ENCODE data around the gene LRRN4.

LRRN4 gene

GRCh38 chr20:6053776-6054688, at the start of gene LRRN4:
Gene LRRN4, minus strand, starts transcription at chr20:6054060. Its CDS starts 1,261 bp downstream, at chr20:6052799.
- DNase-seq (ENCODE audit: low read depth, low spot score), result peak; percentile 18
- H3K27ac ChIP-seq, result no peak within 1 kb of the TSS

GRCh38 chr20:6103301-6103700, 49.4 kb upstream of the LRRN4 start:
- DNase-seq (ENCODE audit: low read depth, low spot score), result no peak
- H3K27ac ChIP-seq, result peak overlapping the region; percentile 71

- peak overlapping the region; percentile 71 for H3K27ac ChIP-seq
- DNase-seq (ENCODE audit: low read depth, low spot score), result no peak
Measured at GRCh38 chr20:6101346-6101745, 47.5 kb upstream of the LRRN4 start.

DNA sequence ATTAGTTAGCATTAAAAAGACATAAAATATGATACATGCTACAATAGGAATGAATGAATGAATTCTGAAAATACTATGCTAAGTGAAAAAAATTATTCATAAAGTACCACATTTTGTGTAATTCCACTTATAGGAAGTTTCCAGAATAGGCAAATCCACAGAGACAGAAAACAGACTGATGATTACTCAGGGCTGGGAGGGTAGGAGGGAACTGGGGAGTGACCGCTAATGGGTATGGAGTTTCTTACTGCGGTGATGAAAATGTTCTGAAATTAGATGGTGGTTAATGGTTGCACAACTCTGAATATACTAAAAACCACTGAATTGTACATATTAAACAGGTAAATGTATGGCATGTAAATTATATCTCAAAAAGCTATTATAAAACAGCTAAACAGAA, 46.4 kb upstream of the LRRN4 start:
- peak overlapping the region; percentile 71 for H3K27ac ChIP-seq
- DNase-seq (ENCODE audit: low read depth, low spot score), result no peak

DNA sequence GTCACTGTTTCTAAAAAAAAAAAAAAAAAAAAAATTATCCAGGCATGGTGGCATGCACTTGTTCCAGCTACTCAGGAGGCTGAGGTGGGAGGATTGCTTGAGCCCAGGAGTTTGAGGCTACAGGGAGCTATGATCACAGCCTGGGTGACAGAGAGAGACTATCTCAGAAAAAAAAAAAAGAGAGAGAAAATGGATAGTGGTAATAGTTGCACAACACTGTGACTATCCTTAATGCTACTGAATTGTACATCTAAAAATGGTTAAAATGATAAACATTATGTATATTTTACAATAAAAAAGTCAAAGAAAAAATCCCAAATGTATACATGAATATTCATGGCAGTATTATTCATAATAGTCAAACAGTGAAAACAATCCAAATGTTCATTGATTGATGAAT, 46.0 kb upstream of the LRRN4 start:
- peak overlapping the region; percentile 71 for H3K27ac ChIP-seq
- DNase-seq (ENCODE audit: low read depth, low spot score), result no peak

DNA sequence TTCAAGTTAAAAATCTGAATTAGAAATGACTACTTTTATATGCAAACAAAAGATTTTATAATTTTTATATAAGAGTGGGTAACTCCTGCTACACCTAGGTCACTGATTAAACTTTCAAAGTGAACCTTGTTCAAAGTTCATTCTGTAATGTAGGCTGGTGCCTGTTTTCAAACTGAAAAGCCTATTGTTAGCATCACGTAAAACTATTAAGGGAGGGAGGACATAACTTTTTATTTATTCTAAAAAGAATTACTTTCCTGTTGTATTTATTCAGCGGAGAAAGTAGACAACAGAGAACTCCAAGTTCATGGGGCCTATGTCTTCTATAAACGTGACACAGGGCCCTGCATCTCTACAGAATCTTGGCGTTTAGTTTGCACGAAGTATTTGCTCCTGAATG, 41.5 kb upstream of the LRRN4 start:
- H3K27ac ChIP-seq, result no peak overlapping the region
- DNase-seq (ENCODE audit: low read depth, low spot score), result no peak

GRCh38 chr20:6094565-6094964, 40.7 kb upstream of the LRRN4 start:
- DNase-seq (ENCODE audit: low read depth, low spot score), result no peak
- no peak overlapping the region for H3K27ac ChIP-seq

DNA sequence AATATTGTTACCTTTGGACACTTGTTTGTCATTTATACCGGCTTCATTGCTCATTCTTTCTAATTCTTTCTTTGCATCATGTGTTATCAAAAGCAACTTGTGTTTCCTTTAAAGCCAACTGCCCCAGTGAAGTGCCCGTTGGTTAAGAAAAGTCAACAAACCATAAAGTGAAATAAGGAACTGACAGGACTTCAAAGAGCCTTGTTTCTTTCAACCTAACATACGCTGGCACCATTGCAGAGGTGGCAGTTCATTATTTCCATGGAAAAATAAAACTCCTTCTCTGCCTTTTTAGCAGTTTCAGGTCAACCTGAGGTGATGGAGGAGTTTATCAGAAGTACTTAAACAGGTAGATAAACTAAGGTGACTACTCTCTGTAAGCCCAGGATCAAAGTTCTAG, 40.2 kb upstream of the LRRN4 start:
- peak overlapping the region; percentile 40 for H3K27ac ChIP-seq
- DNase-seq (ENCODE audit: low read depth, low spot score), result no peak

- DNase-seq (ENCODE audit: low read depth, low spot score), result no peak
- H3K27ac ChIP-seq, result peak overlapping the region; percentile 40
Measured at GRCh38 chr20:6091661-6092060, 37.8 kb upstream of the LRRN4 start.

DNA sequence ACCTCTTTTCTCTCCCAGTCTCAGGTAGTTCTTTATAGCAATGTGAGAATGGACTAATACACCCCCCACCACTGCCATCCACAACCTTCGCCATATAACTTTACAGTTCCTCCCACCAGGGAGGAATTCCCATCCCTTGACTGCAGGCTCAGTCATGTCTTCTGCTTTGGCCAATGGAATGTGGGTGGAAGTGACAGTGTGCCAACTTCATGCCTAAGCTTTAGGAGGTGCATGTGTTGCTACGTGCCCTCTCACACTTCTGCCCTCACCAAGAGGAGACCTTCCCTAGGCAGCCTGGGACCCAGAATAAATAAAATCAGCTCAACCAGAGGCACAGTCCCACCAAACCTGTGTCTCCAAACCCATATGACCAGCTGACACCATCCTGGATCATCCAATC, 33.0 kb upstream of the LRRN4 start:
- peak overlapping the region; percentile 59 for H3K27ac ChIP-seq
- DNase-seq (ENCODE audit: low read depth, low spot score), result peak; percentile 54

GRCh38 chr20:6083926-6084325, 30.1 kb upstream of the LRRN4 start:
- H3K27ac ChIP-seq, result no peak overlapping the region
- no peak for DNase-seq (ENCODE audit: low read depth, low spot score)

DNA sequence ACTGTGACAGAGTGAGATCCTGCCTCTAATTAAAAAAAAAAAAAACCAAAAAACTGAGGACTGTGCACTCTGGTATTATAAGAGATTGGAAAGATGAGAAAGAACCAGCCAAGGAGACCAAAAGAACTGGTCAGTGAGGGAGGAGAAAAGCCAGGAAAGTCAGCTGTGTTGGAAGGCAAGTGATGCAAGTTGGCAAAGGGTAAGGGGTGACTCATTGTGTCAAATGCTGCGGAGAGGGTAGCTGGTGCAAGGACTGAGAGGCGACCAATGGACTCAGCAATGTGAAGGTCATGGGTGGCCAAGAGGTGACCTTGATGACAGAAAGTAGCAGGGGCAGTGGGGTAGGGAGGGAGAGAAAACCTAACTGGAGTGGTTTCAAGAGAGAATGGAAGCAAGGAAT, 27.4 kb upstream of the LRRN4 start:
- H3K27ac ChIP-seq, result peak overlapping the region; percentile 35
- no peak for DNase-seq (ENCODE audit: low read depth, low spot score)

DNA sequence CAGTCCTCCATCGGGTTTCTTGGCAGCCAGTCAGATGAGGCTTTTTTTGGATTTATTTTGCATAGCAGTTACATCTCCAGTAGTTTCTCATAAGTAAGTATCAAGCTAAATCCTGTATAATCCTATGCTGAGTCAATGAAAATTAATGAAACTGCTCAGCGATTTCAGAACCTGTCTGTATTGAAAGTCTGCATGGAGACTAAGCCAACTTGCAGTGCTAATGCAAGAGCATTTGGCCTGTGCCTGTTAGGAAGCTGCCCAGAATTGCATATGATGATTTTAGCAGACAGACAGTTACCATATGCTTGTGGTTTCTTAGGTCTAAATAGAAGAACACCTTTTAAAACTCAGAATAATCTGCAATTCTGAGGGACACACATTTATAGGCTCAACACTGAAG, 25.2 kb upstream of the LRRN4 start:
- no peak overlapping the region for H3K27ac ChIP-seq
- no peak for DNase-seq (ENCODE audit: low read depth, low spot score)

DNA sequence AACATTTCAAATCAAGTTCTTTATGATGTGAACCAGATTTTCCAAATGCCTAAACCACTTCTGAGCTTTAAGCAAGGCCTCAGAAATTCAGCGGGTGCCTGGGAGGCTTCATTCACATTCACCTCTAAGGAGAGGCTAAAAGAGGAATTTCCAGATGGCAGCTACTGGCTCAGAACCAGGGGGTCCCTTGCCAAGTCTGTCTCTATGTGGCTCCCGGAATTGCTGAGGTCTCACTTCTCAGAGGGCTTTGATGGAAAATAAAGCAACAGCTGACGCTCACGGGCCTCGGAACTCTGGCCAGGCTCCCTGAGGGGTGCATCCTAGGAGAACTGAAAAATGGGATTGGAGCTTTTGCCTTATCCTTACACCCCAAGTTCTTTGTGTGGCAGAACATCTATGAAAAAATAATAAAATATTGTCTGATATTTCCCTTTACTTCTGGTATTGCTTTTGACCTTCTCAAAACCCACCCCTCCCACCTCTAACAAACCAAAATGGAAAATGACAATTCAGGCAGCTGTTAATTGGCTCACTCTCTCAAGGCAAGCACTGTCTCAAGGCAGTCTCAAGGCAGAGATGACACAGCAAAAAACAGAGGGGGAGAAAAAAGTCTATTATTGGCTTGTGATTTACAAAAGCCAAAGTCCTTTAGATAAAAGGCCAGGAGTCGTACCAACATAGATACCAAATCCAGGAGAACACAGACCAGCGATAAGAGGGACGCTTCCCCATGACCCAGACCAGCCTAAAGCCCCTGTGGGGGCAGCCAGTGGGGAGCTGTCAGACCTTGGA, 21.8 kb upstream of the LRRN4 start:
- H3K27ac ChIP-seq, result peak overlapping the region; percentile 7
- no peak for DNase-seq (ENCODE audit: low read depth, low spot score)

- DNase-seq (ENCODE audit: low read depth, low spot score), result no peak
- H3K27ac ChIP-seq, result no peak overlapping the region
Measured at GRCh38 chr20:6074784-6075183, 20.9 kb upstream of the LRRN4 start.

- DNase-seq (ENCODE audit: low read depth, low spot score), result no peak
- no peak overlapping the region for H3K27ac ChIP-seq
Measured at GRCh38 chr20:6074145-6074561, 20.3 kb upstream of the LRRN4 start.

- peak overlapping the region; percentile 6 for H3K27ac ChIP-seq
- no peak for DNase-seq (ENCODE audit: low read depth, low spot score)
Measured at GRCh38 chr20:6070829-6071695, 17.2 kb upstream of the LRRN4 start.

GRCh38 chr20:6069669-6070068, 15.8 kb upstream of the LRRN4 start:
- H3K27ac ChIP-seq, result no peak overlapping the region
- no peak for DNase-seq (ENCODE audit: low read depth, low spot score)

GRCh38 chr20:6067763-6068318, 14.0 kb upstream of the LRRN4 start:
- no peak for DNase-seq (ENCODE audit: low read depth, low spot score)
- H3K27ac ChIP-seq, result no peak overlapping the region

GRCh38 chr20:6066582-6066981, 12.7 kb upstream of the LRRN4 start:
- DNase-seq (ENCODE audit: low read depth, low spot score), result no peak
- H3K27ac ChIP-seq, result no peak overlapping the region
